ENCODE measurements around the gene BSN.

BSN gene

DNA sequence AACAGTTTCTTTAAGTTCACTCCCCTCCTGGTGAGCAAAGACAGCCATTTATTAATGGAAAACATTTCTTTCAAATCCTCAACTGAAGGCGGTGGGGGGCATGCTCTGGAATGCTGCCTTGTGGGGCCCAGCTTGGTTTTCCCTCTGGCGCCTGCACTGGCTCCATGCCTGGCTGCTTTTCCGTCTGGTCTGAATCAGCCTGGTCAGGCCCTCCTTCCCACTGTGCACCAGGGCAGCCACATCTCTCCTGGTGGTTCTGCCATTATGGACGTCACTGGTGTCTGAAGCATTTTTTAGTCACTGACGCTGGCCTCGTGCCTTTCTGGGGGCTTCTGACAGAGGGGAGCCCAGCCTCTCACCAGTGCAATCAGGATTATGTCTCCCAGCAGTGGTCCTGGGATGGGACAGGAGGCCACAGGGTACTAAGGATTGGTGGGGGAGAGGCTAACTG, 62.2 kb downstream of the BSN start:
- TF ChIP-seq CTCF (IDR thresholded peaks at IDR 0.05; ENCODE audit: low read depth, low read length, missing control alignments) = no peak
- DNase-seq (ENCODE audit: extremely low read depth, low read depth) = peak; percentile 36
- no peak overlapping the region for H3K4me3 ChIP-seq (replicated peaks; ENCODE audit: low read depth, low read length)

- no peak for DNase-seq (ENCODE audit: extremely low read depth, low read depth)
- H3K4me3 ChIP-seq (replicated peaks; ENCODE audit: low read depth, low read length) = no peak overlapping the region
- no peak for TF ChIP-seq CTCF (IDR thresholded peaks at IDR 0.05; ENCODE audit: low read depth, low read length, missing control alignments)
Observed at GRCh38 chr3:49617390-49618013, 63.2 kb downstream of the BSN start.

DNA sequence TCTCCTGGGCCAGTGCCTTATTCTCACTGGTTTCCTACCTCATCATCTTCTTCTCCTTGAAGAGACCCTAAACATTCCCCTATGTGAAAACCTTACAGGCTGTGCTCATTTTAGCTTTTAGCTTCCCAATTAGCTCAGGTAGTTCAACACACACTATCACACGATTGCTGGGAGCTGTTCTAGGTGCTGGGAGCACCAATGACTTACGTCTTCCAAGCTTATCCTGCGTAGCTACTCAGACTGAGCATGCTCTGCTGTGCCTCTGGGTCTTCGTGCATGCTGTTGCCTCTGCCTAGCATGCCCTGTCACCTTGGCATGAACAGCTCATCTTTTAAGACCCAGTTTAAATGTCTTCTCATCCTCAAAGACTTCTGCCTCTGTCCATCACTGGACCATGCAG, 64.1 kb downstream of the BSN start:
- TF ChIP-seq CTCF (IDR thresholded peaks at IDR 0.05; ENCODE audit: low read depth, low read length, missing control alignments) = no peak
- no peak overlapping the region for H3K4me3 ChIP-seq (replicated peaks; ENCODE audit: low read depth, low read length)
- no peak for DNase-seq (ENCODE audit: extremely low read depth, low read depth)

GRCh38 chr3:49619649-49620048, 65.4 kb downstream of the BSN start:
- TF ChIP-seq CTCF (IDR thresholded peaks at IDR 0.05; ENCODE audit: low read depth, low read length, missing control alignments) = no peak
- no peak overlapping the region for H3K4me3 ChIP-seq (replicated peaks; ENCODE audit: low read depth, low read length)
- DNase-seq (ENCODE audit: extremely low read depth, low read depth) = no peak

DNA sequence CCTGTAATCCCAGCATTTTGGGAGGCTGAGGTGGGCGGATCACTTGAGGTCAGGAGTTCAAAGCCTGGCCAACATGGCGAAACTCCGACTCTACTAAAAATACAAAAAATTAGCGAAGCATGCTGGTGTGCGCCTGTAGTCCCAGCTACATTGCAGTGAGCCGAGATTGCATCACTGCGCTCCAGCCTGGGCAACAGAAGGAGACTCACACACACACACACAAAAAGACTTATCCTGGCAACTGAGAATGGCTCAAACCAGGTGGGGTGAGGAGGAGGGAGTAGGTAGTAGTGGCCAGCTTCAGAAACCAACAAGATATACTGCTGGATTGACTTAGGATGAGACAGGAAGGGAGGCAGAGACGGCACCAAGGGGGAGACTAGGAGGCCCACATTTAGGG, 66.5 kb downstream of the BSN start:
- no peak overlapping the region for H3K4me3 ChIP-seq (replicated peaks; ENCODE audit: low read depth, low read length)
- DNase-seq (ENCODE audit: extremely low read depth, low read depth) = no peak
- TF ChIP-seq CTCF (IDR thresholded peaks at IDR 0.05; ENCODE audit: low read depth, low read length, missing control alignments) = no peak

GRCh38 chr3:49623071-49623470, 68.8 kb downstream of the BSN start:
- TF ChIP-seq CTCF (IDR thresholded peaks at IDR 0.05; ENCODE audit: low read depth, low read length, missing control alignments) = no peak
- no peak overlapping the region for H3K4me3 ChIP-seq (replicated peaks; ENCODE audit: low read depth, low read length)
- DNase-seq (ENCODE audit: extremely low read depth, low read depth) = no peak

- TF ChIP-seq CTCF (IDR thresholded peaks at IDR 0.05; ENCODE audit: low read depth, low read length, missing control alignments) = no peak
- DNase-seq (ENCODE audit: extremely low read depth, low read depth) = no peak
- H3K4me3 ChIP-seq (replicated peaks; ENCODE audit: low read depth, low read length) = no peak overlapping the region
Observed at GRCh38 chr3:49625071-49625470, 70.8 kb downstream of the BSN start.
